Dermis blood vessel endothelial cell (primary cell): ENCODE results near the gene ELOA. TPM values are rescaled to one million over a fixed set of nuclear protein-coding genes. Genes with fewer than 3 reads are reported as not detected.
"Not testable (repeated sequence)": the region's sequence is repeated elsewhere in the genome, so short reads cannot be mapped to it uniquely, and the experiment has no call there.

Experiments used
- DNase-seq: peaks from one replicate; pipeline ENCODE4 v3.0.0; 2010
- total RNA-seq: library from RNA; depleted of rRNA; stranded (reverse); fragments of >200 nt; gene quantifications from 2 replicates; pipeline ENCODE4 v1.2.3, GENCODE V29; 2014

ELOA gene
- total RNA-seq, 1 donor from 2014 or later: 26.2 TPM

GRCh38 chr1:23787701-23788100 is 44.4 kb downstream of the ELOA start:
- DNase-seq: no peak

GRCh38 chr1:23788695-23789094 is 45.4 kb downstream of the ELOA start:
- DNase-seq: no peak

- DNase-seq: peak; percentile 91
Measured at GRCh38 chr1:23790696-23791515, 47.6 kb downstream of the ELOA start, which contains the start of gene LYPLA2. Gene LYPLA2 (plus strand): TSS chr1:23791145. CDS start chr1:23792683, 1,538 bp downstream.

DNA sequence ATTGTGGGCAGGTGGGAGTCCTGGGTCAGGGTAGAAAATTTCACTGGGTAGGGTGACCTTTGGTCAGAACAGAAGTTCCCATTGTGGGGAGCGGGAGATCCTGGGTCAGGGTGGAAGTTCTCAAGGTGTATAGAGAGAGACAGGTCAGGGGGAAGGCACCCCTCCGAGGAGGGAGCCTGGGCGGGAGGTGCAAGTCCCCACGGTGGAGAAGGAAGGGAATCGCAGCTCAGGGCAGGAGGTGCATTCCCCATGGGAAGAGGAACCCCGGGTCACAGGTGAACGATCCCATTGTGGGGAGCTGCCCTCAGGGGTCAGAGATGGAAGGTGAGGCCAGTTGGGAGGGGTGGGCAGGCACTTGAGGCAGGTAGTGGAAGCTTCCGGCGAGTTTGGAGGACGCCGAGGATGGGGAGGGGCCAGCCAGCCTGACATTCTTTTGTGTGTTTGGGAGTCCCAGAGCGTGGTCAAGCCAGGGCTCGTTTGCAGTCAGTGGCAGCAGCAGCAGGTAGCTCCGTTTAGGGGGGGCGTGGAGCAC is 48.3 kb downstream of the ELOA start:
- DNase-seq: peak; percentile 49

- no peak for DNase-seq
Measured at GRCh38 chr1:23792151-23792945, 49.1 kb downstream of the ELOA start.

DNA sequence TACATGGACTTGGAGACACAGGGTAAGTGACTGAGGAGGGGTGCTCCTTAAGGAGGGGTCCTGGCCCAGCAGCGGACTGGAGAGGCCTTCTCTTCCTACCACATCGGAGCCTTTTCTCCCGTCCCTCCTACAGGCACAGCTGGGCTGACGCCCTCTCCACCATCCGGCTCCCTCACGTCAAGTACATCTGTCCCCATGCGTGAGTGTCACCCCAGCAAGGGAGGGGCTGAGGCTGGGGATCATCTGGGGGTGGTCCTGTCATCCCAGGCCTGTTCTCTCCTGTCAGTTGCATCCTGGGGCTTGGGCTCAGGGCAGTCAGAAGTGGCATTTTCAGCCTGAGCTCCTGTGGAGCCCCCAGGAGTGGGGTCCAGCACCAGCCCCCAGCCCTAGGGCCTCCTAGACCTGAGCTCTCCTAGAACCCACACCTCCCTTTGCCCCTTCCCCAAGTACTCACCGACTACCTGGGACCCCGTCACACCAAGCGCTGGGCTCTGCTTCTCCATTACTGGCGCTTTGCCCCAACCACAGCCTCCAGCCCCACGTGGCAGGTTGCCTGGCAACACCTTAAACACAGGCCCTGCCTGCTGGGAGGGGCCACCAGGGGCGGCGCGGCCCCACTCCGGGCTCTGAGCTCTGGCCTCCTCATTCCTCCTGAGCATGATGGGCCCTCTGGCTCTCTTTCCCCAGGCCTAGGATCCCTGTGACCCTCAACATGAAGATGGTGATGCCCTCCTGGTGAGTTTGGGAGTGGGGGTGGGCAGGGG is 49.9 kb downstream of the ELOA start:
- DNase-seq: peak; percentile 45

DNA sequence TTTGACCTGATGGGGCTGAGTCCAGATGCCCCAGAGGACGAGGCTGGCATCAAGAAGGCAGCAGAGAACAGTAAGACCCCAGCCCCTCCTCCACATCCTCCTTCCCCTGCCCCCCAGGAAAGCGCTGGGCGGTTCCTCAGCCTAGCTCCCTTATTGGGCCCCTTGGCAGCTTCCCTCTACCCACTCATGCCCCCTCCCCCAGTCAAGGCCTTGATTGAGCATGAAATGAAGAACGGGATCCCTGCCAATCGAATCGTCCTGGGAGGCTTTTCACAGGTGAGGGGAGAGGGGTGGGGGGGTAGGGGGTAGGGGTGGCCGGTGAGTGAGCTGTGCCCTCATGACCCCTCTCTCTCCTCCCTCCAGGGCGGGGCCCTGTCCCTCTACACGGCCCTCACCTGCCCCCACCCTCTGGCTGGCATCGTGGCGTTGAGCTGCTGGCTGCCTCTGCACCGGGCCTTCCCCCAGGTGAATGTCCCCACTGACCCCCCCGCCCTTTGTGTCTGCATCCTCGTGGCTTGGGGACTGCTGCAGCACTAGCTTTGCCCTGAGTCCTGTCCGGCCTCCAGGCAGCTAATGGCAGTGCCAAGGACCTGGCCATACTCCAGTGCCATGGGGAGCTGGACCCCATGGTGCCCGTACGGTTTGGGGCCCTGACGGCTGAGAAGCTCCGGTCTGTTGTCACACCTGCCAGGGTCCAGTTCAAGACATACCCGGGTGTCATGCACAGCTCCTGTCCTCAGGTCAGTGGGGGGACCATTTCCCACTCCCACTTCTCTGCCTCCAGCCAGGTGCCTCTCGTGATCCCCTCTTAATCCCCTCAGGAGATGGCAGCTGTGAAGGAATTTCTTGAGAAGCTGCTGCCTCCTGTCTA is 50.8 kb downstream of the ELOA start:
- DNase-seq: no peak

DNA sequence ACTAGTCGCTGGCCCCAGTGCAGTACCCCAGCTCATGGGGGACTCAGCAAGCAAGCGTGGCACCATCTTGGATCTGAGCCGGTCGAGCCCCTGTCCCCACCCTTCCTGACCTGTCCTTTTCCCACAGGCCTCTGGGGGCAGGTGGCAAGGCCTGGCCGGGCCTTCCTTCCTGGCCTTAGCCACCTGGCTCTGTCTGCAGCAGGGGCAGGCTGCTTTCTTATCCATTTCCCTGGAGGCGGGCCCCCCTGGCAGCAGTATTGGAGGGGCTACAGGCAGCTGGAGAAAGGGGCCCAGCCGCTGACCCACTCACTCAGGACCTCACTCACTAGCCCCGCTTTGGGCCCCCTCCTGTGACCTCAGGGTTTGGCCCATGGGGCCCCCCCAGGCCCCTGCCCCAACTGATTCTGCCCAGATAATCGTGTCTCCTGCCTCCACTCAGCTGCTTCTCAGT is 51.5 kb downstream of the ELOA start:
- DNase-seq: not testable (repeated sequence)

GRCh38 chr1:23795676-23796465 is 52.6 kb downstream of the ELOA start:
- DNase-seq: no peak

DNA sequence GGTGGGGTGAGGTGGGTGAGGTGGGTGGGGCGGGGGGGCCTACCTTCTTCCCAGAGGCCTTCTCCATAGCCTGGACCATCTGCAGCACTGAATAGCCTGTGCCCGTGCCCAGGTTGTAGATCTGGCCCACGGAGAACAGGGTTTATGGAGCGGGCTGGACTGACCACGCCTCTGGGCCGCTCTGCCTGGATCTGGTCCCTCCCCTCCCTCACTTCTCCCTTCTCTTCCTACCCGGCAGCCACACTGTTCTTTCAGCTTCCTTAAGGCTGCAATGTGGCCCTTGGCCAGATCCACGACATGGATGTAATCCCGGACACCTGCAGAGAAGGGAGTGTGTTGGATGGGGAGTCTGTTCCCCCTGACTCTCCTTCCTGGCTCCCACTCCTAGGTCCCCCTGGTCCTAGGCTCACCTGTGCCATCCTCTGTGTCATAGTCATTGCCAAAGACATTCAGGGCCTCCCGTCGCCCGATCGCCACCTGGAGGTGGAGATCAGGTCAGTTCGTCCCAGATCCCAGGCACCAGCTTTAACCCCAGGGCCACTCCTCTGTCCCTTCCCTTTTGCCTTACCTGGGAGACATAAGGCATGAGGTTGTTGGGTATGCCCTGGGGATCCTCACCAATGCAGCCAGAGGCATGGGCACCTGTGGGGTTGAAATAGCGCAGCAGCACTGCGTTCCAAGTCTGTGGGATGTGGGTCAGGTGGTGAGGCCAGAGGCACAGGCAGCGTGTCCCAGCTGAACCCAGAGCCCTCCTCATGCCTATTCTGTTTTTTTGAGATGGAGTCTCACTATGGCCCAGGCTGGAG is 53.4 kb downstream of the ELOA start:
- DNase-seq: no peak

DNA sequence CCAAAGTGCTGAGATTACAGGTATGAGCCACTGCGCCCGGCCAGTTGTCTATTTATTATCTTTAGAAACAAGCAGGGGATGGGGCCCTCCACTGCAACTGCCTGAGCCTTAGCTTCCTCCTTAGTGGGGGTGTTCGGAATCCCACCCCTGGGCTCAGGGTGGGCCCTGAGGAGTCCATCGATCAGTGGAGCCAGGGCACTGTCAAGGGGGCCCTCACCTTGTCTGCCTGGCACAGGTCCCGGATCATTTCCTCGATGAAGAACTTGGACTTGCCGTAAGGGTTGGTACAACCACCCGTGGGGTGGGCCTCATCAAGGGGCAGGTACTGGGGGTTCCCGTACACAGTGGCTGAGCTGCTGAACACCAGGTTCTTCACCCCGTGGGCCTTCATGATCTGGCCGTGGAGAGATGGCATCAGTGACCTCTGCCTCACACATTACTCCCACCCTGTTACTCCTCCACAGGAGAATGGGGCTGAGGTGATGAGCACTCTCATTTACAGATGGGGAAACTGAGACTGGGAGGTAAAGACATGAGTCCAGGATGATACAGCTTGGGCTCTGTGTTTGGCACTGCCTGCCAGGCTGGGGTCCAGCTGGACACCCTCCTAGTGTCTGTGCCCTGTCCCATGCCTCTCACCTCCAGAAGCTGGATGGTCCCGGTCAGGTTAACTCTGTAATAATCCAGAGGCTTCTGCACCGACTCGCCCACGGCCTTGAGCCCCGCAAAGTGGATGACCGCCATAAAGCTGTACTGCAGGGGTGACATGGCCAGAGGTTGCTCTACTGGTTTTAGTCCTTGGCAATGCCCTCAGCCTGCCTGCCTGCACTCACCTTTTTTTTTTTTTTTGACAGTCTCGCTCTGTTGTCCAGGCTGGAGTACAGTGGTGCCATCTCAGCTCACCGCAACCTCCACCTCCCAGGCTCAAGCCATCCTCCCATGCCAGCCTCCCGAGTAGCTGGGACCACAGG is 54.5 kb downstream of the ELOA start:
- DNase-seq: no peak

GRCh38 chr1:23798662-23799142 is 55.4 kb downstream of the ELOA start:
- no peak for DNase-seq

GRCh38 chr1:23799255-23799569 is 55.9 kb downstream of the ELOA start:
- no peak for DNase-seq

DNA sequence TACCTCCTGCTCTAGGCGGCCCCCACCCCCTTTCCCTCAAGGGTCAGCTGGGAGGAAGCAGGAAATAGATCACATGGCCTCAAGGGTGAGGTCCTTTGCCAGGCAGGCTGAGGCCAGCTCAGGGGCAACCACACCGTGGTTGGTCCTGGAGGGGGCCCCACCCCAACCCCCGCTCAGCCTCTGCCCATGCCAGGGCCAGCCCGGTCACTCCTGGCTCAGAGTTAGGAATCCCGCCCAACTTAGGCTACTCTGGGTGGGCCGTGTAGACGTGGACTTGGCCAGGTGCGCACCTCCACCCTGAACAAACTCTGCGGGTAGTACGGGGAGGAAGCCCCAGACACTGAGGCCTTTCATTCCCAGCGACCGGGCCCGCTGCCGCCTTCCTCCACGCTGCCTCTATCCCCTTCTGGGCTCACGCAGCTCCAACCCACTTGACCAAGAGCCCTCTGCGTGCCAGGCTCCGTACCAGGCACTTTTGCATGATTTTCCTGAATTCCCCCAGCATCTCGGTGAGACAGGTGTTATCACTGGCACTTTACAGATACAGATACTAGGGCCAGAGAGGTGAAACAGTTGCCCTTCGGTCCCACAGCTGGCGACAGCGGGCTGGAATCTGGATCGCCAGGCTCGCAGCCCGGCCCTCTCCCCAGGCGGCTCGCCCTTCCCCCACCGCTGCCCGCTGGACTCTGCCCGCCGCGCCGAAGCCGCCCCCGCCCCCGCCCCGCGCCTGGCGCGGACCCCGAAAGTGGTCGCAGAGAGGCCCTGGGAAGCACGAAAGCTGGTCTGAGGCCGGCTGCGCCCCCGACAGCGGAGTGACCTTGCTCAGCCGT is 56.5 kb downstream of the ELOA start:
- DNase-seq: peak; percentile 92

DNA sequence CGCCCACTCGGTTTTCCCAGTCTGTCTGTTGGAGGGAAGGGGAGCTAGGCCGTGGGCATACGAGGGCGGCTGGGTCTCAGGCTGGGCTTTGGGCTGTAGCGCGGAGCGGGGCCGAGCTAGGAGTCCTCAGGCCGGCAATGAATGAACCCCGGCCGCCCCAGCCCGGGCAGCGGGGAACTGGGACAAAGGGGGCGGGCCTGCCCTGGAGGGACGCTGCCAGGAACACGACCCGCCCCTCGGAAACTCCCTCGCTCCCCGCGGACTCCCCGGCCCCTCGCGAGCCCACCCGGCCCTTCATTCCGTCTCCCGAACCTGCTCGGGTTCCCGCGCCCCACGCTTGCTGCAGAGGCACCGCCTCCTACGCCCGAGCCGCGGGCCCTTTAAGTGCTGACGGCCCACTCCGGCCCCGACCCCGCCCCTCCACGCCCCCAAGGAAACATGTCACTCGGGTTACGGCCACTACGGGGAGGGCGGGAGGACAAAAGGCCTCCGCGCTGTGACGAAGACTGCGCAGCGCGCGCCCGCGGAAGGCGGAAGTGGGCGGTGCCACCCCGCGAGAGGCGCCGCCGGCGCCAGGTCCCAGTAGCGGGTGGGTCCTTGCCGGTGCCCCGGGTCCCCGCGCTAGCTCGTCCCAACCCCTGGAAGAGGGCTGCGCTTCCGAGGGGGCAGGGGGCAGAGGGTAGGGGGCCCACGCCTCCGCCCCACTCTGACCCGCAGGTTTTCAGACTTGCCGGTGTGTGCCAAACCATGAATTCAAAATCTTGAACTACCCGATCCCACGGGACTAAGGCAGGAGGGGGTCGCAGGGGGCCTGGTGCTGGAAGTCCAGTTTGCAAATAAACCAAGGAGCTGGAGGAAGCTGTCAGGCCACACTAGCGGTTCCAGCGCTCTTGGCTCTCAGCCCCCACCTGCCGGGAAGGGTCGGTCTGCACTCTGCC is 57.4 kb downstream of the ELOA start, which contains the start of gene GALE:
GALE (minus strand) TSS at position 355 of the 938 bp plus-strand sequence. CDS start 1,747 bp downstream, outside the sequence.
- DNase-seq: peak; percentile 98

DNA sequence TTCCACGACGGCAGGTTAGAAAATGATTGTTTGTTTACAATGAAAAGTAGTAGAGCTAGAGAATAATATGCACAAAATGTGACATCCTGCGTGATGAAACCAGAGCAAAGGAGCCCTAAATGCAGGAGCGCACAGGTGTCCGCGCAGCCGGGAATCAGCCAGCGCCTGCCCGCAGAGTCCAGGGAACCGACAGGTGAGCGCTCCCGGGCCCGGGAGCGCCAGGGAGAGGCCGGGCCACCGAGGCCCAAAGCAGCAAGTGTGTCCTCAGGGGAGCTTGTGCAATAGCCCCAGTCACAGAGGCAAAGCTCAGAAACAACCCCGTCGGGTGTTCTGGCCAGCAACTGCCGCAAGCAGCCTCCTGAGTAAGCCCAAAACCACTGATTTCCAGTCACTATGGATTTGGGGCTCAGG is 58.1 kb downstream of the ELOA start:
- DNase-seq: no peak
